ENCODE results near the gene ATP2C2.

DNA sequence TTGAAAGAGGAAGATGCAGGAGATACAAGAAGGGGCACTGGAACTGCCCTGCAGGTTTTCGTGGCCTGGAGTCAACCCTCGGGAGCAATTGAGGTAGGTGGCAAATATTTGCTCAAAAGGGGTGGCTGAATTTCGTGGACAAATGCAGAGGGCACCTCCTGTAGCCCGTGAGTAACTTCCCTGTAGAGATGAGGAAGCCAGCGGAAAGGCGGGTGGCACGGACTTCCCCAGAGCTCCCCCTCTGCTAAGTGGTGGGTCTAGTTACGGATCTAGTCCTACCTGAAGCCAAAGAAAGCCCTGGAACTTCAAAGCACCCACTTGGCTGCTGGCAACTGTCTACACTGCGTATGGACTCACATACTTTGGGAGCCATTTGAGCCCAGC, 1.0 kb upstream of the ATP2C2 start:
- TF ChIP-seq, protein P1, sequence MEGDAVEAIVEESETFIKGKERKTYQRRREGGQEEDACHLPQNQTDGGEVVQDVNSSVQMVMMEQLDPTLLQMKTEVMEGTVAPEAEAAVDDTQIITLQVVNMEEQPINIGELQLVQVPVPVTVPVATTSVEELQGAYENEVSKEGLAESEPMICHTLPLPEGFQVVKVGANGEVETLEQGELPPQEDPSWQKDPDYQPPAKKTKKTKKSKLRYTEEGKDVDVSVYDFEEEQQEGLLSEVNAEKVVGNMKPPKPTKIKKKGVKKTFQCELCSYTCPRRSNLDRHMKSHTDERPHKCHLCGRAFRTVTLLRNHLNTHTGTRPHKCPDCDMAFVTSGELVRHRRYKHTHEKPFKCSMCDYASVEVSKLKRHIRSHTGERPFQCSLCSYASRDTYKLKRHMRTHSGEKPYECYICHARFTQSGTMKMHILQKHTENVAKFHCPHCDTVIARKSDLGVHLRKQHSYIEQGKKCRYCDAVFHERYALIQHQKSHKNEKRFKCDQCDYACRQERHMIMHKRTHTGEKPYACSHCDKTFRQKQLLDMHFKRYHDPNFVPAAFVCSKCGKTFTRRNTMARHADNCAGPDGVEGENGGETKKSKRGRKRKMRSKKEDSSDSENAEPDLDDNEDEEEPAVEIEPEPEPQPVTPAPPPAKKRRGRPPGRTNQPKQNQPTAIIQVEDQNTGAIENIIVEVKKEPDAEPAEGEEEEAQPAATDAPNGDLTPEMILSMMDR (IDR thresholded peaks at IDR 0.05; ENCODE audit: low read length) = no peak
- no peak for TF ChIP-seq EZH2phosphoT487 (IDR thresholded peaks at IDR 0.05; ENCODE audit: low read length)
